IPS DF 4.7 (cell line): ENCODE results near the gene ZC3H4.

Experiments
- DNase-seq: peaks from one replicate; pipeline ENCODE4 v3.0.0-alpha.2; 2013; ENCODE audit warnings: low spot score; ENCODE audit errors: extremely low read depth

The ZC3H4 gene

DNA sequence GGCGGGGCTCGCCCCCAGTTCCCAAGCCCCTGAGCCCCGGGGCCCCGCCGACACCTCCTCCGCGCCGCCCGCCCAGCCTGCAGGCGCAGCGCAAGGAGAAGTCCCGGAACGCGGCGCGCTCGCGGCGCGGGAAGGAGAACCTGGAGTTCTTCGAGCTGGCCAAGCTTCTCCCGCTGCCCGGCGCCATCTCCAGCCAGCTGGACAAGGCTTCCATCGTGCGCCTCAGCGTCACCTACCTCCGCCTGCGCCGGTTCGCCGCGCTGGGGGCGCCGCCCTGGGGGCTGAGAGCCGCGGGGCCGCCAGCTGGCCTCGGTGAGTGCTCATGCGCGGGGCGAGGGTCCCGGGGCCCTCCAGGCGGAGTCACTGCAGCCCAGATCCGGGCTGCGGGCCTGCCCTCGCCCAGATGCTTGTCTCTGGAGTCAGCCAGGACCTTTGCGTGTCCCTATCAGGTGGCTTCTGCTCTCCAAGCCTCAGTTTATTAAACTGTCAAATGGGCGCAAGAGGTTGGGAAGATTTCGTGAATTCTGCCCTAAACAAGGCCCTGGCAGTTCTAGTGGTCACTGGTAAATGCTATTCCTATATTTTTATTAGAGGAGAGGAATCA is 91.9 kb downstream of the ZC3H4 start:
- no peak for DNase-seq

DNA sequence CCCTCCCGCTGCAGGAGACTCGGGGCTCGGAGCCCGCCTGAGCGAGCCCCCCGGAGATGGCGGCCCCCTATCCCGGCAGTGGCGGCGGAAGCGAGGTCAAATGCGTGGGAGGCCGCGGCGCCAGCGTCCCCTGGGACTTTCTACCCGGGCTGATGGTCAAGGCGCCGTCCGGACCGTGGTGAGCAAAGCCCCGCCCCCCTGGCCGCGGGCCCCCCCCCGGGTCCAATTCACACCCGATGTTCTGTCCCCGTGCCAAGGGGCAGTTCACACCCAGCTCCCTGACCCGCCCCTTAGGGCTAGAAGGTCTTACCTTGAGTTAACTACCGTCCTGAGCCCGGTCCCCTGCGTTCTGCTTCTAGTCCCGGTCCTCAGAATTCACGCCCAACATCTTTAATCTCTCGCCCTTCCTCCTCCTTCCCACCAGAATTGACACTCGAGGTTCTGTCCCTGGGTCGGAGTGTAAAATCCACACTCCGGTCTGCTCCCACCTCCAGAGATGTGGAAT is 92.5 kb downstream of the ZC3H4 start:
- DNase-seq: no peak

DNA sequence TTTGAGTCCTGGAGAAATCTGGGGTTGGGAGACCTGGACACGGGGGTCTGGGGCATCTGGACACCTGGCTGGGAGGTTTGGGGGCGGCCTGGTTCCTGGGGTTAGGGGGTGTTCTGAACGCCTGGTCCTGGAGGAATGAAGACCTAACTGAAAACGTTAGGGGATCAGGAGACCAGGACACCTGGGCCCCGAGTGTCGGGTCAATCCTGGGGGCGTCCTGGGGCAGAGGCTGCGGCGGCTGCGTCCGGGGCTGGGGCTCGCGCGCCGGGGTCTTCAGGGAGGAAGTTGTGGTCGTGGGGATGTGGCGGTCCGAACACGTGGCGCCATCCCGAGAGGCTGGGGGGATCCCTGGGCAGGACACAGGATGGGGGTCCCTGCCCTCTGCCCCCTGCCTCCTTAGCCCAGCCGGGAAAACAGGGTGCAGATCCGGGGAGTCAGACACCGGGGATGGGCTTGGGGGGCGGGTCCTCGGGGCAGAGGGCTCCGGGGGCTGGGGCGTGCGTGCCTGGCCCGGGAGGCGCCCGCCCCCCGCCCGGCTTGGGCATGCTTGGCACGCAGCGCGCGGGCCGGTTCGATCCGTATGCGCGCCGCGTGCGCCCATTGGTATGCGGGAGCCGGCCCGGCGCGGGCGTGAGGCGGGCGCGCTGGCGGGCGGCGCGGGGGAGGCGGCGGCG is 93.3 kb downstream of the ZC3H4 start:
- no peak for DNase-seq

DNA sequence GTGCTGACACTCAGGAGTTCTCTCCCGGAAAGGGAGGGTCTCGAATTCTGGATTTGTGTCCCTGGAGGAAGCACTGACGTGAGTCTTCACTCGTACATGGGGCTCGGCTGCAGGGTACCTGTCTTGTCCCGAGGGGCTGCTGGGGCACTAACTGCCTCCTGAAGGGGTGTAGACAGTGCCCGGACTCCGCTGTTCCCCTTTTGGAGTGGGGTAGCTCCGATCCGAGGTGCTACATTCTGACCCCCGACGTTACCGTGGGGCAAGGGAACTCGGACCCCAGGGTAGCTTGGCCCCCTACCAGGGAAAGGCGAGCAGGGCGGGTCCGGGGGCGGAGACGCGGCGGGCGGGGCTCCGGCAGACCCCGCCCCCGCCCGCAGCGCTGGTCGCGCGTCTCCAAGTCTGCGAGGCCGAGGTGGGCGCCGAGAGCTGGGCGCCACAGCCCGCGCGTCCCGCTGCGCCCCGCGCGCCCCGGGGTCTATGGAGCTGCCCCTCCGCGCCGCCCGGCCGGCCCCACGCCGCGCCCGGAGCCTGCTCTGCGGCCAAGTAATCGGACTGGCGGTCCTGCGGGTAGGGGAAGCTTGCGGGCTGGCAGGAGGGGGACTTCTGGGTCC is 94.0 kb downstream of the ZC3H4 start, which contains the start of gene NPAS1:
NPAS1 (plus strand) TSS at position 407 of the 611 bp plus-strand sequence. CDS start 1,211 bp downstream, outside the sequence.
- no peak for DNase-seq

DNA sequence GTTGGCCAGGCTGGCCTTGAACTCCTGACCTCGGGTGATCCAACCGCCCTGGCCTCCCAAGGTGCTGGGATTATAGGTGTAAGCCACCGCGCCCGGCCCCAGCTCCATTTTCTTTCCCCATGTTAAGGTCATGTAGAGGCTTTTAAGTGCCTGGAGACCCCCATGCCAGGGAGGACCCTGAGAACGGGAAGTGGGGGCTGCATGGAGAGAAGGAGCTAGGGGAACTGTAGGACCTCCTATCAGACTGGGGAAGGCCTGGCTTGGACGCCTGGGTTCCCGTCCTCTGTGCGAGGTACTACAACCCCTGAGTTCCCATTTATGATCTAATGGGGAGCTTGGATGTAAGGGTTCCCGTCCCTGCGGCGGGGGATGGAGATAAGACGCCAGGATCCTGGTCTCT is 94.7 kb downstream of the ZC3H4 start:
- no peak for DNase-seq
